Measurements from ENCODE around the gene KLHL18.

Gene KLHL18

GRCh38 chr3:47394140-47394870 lies 111.6 kb downstream of the KLHL18 start:
- DNase-seq, result no peak

- peak in 4 of 56 donors; percentile 24 to 45 (median 32) for DNase-seq
Measured at GRCh38 chr3:47394881-47395280, 112.1 kb downstream of the KLHL18 start.
